Measurements from ENCODE around the gene CPNE5. TPM values are rescaled to one million over a fixed set of nuclear protein-coding genes. Genes with fewer than 3 reads are reported as not detected.

CPNE5 gene
- total RNA-seq, 2 experiments from 2014 or later: 0.69 to 1.2 TPM

DNA sequence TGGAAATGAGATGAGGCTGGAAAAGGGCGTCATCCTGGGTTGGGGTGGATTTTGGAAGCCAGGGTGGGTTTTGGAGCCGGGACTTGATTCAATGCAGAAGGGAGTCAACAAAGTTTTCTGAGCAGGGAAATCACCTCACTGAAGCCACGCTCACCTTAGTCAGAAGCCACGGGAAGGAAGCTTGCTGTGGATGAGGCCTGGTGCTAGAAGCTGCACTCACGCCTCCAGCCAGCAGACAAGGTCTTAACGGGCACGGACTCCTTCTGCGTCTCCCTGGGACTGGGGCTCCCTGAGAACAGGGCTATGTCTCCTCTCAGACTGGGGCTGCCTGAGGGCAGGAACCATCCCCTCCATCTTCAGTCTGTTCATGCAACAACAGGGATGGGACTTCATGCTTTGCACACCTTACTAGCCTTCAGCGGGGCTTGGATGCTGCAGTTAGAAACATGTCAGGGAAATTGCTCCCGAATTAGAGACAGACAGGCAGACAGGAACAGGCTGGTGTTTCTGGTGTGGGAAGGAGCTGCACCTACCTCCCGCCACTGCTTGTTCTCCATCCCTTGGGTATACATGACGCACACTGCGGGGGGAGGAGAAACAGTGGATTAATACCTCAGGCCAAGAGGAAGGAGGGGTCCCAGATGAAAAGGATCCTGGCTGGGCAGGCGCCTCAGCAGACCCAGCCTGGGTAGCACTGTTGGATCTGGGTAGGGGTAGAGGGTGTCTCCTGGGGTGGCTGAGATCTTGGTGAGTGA lies 17.5 kb downstream of the CPNE5 start:
- Mint-ChIP-seq H3K27ac (no peak overlapping the region), H3K27me3 (no peaks in the 10 kb centered on the region), H3K4me3 (no peak overlapping the region), H3K9me3 (no peaks in the 10 kb centered on the region), H3K36me3 (ENCODE audit: low read depth) (no peaks in the 10 kb centered on the region), H3K4me1 (ENCODE audit: low read depth) (no peaks in the 10 kb centered on the region)
- TF ChIP-seq, protein P1, sequence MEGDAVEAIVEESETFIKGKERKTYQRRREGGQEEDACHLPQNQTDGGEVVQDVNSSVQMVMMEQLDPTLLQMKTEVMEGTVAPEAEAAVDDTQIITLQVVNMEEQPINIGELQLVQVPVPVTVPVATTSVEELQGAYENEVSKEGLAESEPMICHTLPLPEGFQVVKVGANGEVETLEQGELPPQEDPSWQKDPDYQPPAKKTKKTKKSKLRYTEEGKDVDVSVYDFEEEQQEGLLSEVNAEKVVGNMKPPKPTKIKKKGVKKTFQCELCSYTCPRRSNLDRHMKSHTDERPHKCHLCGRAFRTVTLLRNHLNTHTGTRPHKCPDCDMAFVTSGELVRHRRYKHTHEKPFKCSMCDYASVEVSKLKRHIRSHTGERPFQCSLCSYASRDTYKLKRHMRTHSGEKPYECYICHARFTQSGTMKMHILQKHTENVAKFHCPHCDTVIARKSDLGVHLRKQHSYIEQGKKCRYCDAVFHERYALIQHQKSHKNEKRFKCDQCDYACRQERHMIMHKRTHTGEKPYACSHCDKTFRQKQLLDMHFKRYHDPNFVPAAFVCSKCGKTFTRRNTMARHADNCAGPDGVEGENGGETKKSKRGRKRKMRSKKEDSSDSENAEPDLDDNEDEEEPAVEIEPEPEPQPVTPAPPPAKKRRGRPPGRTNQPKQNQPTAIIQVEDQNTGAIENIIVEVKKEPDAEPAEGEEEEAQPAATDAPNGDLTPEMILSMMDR (IDR thresholded peaks at IDR 0.05): no peak
- CTCF ChIA-PET: no interaction called here
- DNase-seq: peak; percentile 16
- intact Hi-C loops (cut with micrococcal nuclease): no loop called here
- POLR2A ChIA-PET: interaction anchor here (0.7 kb wide), 1 partner anchor 30 kb away, joined by 3 read pairs; no protein-coding TSS in a partner anchor
- no peak for ATAC-seq

DNA sequence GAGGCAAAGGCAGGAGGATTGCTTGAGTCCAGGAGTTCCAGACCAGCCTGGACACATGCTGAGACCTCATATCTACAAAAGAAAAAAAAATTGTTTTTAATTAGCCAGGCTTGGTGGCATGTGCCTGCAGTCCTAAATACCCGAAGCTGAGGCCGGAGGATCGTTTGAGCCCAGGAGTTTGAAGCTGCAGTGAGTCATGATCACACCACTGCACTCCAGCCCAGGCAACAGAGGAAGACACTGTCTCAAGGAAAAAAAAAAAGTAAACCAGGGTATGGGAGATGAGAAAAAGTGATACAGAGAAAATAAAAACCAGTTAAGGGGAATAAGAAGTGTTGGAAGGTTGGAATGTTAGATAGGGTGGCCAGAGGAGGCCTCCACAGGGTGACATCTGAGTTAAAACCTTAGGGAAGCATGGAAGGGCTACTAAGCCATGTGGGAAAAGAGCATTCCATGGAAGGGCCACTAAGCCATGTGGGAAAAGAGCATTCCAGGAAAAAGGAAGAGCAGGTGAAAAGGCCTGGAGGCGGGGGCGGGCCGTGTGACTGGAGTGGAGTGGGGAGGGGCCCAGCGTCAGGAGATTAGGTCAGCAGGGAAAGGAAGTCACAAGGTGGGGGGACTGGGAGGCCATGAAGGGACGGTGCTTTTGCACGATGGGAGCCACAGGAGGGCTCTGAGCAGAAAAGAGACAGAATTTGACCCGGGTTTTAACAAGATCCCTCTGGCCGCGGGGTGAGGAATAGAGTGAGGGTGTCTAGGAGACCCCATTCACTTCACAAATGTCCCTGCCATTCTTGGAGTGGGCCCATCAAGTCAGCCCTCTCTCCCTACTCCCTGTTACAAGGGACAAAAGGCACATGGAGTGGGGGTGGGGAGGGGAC lies 18.3 kb downstream of the CPNE5 start:
- POLR2A ChIA-PET: interaction anchor here (0.7 kb wide), 1 partner anchor 30 kb away, joined by 3 read pairs; no protein-coding TSS in a partner anchor
- no peak overlapping the region for H3K27ac Mint-ChIP-seq

DNA sequence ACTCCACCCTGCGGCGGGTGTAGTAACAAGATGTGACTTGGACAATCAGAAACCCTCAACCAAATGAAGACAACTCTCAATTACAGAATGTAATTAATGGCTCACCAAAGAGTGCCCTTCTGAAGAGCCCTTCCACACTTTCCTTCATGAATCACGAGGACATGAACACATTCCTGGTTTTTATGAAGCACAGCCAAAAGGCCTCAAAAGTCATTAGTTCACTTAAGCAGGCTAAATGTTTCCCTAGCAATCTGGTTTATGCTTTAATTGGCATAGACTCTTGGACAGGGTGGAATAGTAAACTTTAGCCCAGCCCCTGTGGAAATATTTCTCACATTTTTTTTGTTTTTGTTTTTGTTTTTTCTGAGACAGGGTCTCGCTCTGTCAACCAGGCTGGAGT lies 20.5 kb downstream of the CPNE5 start:
- TF ChIP-seq, protein P1 (IDR thresholded peaks at IDR 0.05): no peak
- Mint-ChIP-seq H3K27me3 (no peaks in the 10 kb centered on the region), H3K27ac (no peak overlapping the region), H3K4me1 (ENCODE audit: low read depth) (no peaks in the 10 kb centered on the region), H3K9me3 (no peaks in the 10 kb centered on the region), H3K4me3 (no peak overlapping the region), H3K36me3 (ENCODE audit: low read depth) (no peaks in the 10 kb centered on the region)
- ChIA-PET CTCF (no interaction called here), POLR2A (no interaction called here)
- DNase-seq (no peak), ATAC-seq (no peak)
- intact Hi-C loops (cut with micrococcal nuclease): no loop called here

More for the DNA sequence above, 18.3 kb downstream of the CPNE5 start:
- CTCF ChIA-PET: interaction anchor here (1.4 kb wide), 1 partner anchor 55 kb away, joined by 4 read pairs; no protein-coding TSS in a partner anchor
- H3K27me3 Mint-ChIP-seq: no peaks in the 10 kb centered on the region
- H3K9me3 Mint-ChIP-seq: no peaks in the 10 kb centered on the region
- no peaks in the 10 kb centered on the region for H3K4me1 Mint-ChIP-seq (ENCODE audit: low read depth)
- intact Hi-C loops (cut with micrococcal nuclease): no loop called here
- ATAC-seq (no peak), DNase-seq (no peak)
- TF ChIP-seq, protein P1 (IDR thresholded peaks at IDR 0.05): no peak
- H3K36me3 Mint-ChIP-seq (ENCODE audit: low read depth): no peaks in the 10 kb centered on the region
- H3K4me3 Mint-ChIP-seq: no peak overlapping the region

DNA sequence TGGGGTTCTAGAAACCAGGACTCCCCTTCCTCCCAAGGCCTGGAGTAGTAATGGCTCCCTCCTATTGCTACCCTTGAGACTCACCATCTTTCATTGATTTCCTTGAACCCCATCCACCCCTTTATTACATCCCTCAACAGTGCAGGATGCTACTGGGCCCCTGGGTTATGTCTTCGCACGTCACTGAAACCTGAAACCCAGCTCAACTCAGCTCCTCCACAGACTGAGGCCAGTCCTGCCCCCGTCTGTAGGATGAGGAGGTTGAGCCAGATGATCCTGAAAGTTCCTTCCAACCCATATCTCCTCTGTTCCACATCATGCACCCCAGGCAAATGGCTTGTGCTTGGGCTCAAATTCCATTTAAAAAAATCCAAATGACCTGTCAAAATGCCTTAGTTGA lies 21.4 kb downstream of the CPNE5 start:
- H3K27ac Mint-ChIP-seq: no peak overlapping the region
- ATAC-seq (no peak), DNase-seq (no peak)
- ChIA-PET CTCF (interaction anchor here (1.0 kb wide), 1 partner anchor 94 kb away, joined by 3 read pairs; no protein-coding TSS in a partner anchor), POLR2A (no interaction called here)
- H3K36me3 Mint-ChIP-seq (ENCODE audit: low read depth): no peaks in the 10 kb centered on the region
- no peaks in the 10 kb centered on the region for H3K4me1 Mint-ChIP-seq (ENCODE audit: low read depth)
- H3K4me3 Mint-ChIP-seq: no peak overlapping the region
- H3K27me3 Mint-ChIP-seq: no peaks in the 10 kb centered on the region
- TF ChIP-seq, protein P1 (IDR thresholded peaks at IDR 0.05): no peak
- H3K9me3 Mint-ChIP-seq: no peaks in the 10 kb centered on the region
- intact Hi-C loops (cut with micrococcal nuclease): no loop called here
